CD14-positive monocyte (primary cell): Measurements from ENCODE around the gene ZSWIM1. TPM values are rescaled to one million over a fixed set of nuclear protein-coding genes. Genes with fewer than 3 reads are reported as not detected.

Source experiments
- DNase-seq, 3 donors: peaks; one replicate each; pipeline ENCODE4 v3.0.0-alpha.2; 2011 to 2022
- H2AFZ ChIP-seq: 2 replicates; pipeline ENCODE4 v1.6.0; 2012; ENCODE audit warnings: mild to moderate bottlenecking, low read depth, low read length, inconsistent platforms; ENCODE audit not compliant: insufficient read depth, poor library complexity, severe bottlenecking
- H3K27ac ChIP-seq, 2 donors: 1 replicate in 1 of 2; 2 replicates in 1 of 2; pipeline ENCODE4 v1.5.1; 2012 to 2013; ENCODE audit warnings: low read length in 2 of 2, control low read depth in 1 of 2, inconsistent platforms in 1 of 2, low read depth in 1 of 2, mild to moderate bottlenecking in 1 of 2
- H3K27me3 ChIP-seq, 2 donors: one replicate each; pipeline versions ENCODE4 v1.6.0 to v1.6.1; 2011 to 2013; ENCODE audit warnings: low read length in 2 of 2; ENCODE audit not compliant: control insufficient read depth in 2 of 2, insufficient read depth in 2 of 2
- H3K36me3 ChIP-seq, 2 donors: replicated peaks in 1 of 2; 1 replicate in 1 of 2; 2 replicates in 1 of 2; pipeline versions ENCODE4 v1.5.1 to v1.6.1; 2012 to 2013; ENCODE audit warnings: low read length in 2 of 2, control low read depth in 1 of 2, inconsistent platforms in 1 of 2, mild to moderate bottlenecking in 1 of 2; ENCODE audit not compliant: insufficient read depth in 2 of 2, control insufficient read depth in 1 of 2
- H3K4me1 ChIP-seq, 2 donors: 1 replicate in 1 of 2; 2 replicates in 1 of 2; pipeline versions ENCODE4 v1.5.1 to v1.6.1; 2012 to 2013; ENCODE audit warnings: low read length in 2 of 2, control low read depth in 1 of 2, inconsistent platforms in 1 of 2, mild to moderate bottlenecking in 1 of 2, moderate library complexity in 1 of 2; ENCODE audit not compliant: insufficient read depth in 2 of 2, control insufficient read depth in 1 of 2
- H3K4me2 ChIP-seq: replicated peaks from 2 replicates; pipeline ENCODE3; 2012; ENCODE audit warnings: low read length, moderate library complexity, mild to moderate bottlenecking; ENCODE audit not compliant: poor library complexity, severe bottlenecking; ENCODE audit errors: extremely low read depth
- H3K4me3 ChIP-seq, 3 experiments: fragments of 200-600 bp in 1 of 3; sonication (generic) in 1 of 3; replicated peaks in 1 of 3; 1 replicate in 2 of 3; 2 replicates in 1 of 3; pipeline ENCODE4 v1.5.1; 2011 to 2013; ENCODE audit warnings: low read length in 3 of 3, mild to moderate bottlenecking in 3 of 3, control low read depth in 2 of 3, low read depth in 2 of 3, inconsistent platforms in 1 of 3, moderate library complexity in 1 of 3
- H3K79me2 ChIP-seq: 2 replicates; pipeline ENCODE4 v1.6.0; 2012; ENCODE audit warnings: mild to moderate bottlenecking, control low read depth, inconsistent platforms, low read length, moderate library complexity; ENCODE audit not compliant: insufficient read depth
- H3K9ac ChIP-seq: 2 replicates; pipeline ENCODE4 v1.6.0; 2017; ENCODE audit warnings: low read length, mild to moderate bottlenecking; ENCODE audit not compliant: insufficient read depth, poor library complexity, severe bottlenecking
- H3K9me3 ChIP-seq, 2 donors: replicated peaks in 1 of 2; 1 replicate in 1 of 2; 2 replicates in 1 of 2; pipeline versions ENCODE4 v1.5.1 to v1.6.1; 2012 to 2013; ENCODE audit warnings: low read length in 2 of 2, control low read depth in 1 of 2; ENCODE audit not compliant: control insufficient read depth in 1 of 2, insufficient read depth in 1 of 2
- H4K20me1 ChIP-seq: 2 replicates; pipeline ENCODE4 v1.6.0; 2012; ENCODE audit warnings: mild to moderate bottlenecking, low read length, control low read depth, moderate library complexity; ENCODE audit not compliant: insufficient read depth
- H3K27ac Mint-ChIP-seq, 7 donors: one replicate each; pipeline ENCODE4 v1.8.0; 2020; ENCODE audit warnings: mild to moderate bottlenecking in 7 of 7, mixed read lengths in 7 of 7, moderate library complexity in 6 of 7, inconsistent platforms in 2 of 7
- H3K27me3 Mint-ChIP-seq, 3 donors: one replicate each; pipeline ENCODE4 v1.8.0; 2021 to 2022; ENCODE audit warnings: low read depth in 3 of 3, mild to moderate bottlenecking in 3 of 3, mixed read lengths in 3 of 3, moderate library complexity in 3 of 3, inconsistent platforms in 1 of 3
- H3K36me3 Mint-ChIP-seq, 2 donors: one replicate each; pipeline ENCODE4 v1.8.0; 2020; ENCODE audit warnings: mixed read lengths in 2 of 2, inconsistent platforms in 1 of 2, mild to moderate bottlenecking in 1 of 2
- H3K4me1 Mint-ChIP-seq: one replicate; pipeline ENCODE4 v1.8.0; 2020; ENCODE audit warnings: mild to moderate bottlenecking, mixed read lengths
- H3K4me3 Mint-ChIP-seq, 2 donors: one replicate each; pipeline ENCODE4 v1.8.0; 2020; ENCODE audit warnings: mild to moderate bottlenecking in 2 of 2, mixed read lengths in 2 of 2, moderate library complexity in 1 of 2
- H3K9me3 Mint-ChIP-seq, 7 donors: one replicate each; pipeline ENCODE4 v1.8.0; 2020 to 2022; ENCODE audit warnings: mixed read lengths in 7 of 7, mild to moderate bottlenecking in 6 of 7, moderate library complexity in 6 of 7, inconsistent platforms in 2 of 7
- WGBS: methylation state at CpG from one replicate; pipeline ENCODE4 v1.1.5; 2013; ENCODE audit warnings: missing lambda C conversion rate; ENCODE audit not compliant: insufficient coverage; 5-methylcytosine and 5-hydroxymethylcytosine counted together
- intact Hi-C, 2 donors: fragments of 100-400 bp; cut with micrococcal nuclease; formaldehyde crosslinking; loops; one replicate each; pipeline versions ENCODE4 v1.15.0 to v1.15.1; 2023
- polyA plus RNA-seq, 3 donors: library from polyadenylated mRNA; depleted of rRNA in 1 of 3; unstranded in 2 of 3; stranded (reverse) in 1 of 3; fragments of 300-500 nt in 2 of 3; fragments of >200 nt in 1 of 3; fragmentation: Illumina TruSeq in 2 of 3; gene quantifications; 1 replicate in 2 of 3; 2 replicates in 1 of 3; pipeline ENCODE4 v1.2.3, GENCODE V29; 2012 to 2021
- TF ChIP-seq, protein P1 (sequence below): fragments of 200-600 bp; IDR thresholded peaks from one replicate; pipeline ENCODE4 v1.8.0; 2022; ENCODE audit warnings: antibody characterized with exemption, mild to moderate bottlenecking

The ZSWIM1 gene
- polyA plus RNA-seq, 3 donors = 2.5 to 2.6 (median 2.5) TPM

DNA sequence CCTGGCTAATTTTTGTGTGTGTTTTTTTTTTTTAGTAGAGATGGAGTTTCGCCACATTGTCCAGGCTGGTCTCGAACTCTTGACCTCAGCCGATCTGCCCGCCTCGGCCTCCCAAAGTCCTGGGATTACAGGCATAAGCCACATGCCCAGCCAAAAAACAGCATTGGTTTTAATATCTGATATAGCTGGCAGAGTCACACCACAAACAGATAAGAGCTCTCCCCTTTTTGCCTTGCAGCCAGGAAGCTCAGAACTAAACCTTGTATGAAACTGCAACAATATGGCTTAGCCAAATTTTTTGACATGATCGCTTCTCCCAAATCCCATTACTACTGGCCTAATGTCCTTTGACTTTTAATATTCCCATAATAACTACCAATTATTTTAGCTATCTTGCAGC is 28.7 kb upstream of the ZSWIM1 start:
- H4K20me1 ChIP-seq = peaks cover 19% of the 10 kb centered on the region
- WGBS = no CpG with 5 or more reads among the region's 6 CpGs
- no peaks in the 10 kb centered on the region for H3K9me3 Mint-ChIP-seq
- no peak overlapping the region for H2AFZ ChIP-seq
- H3K27me3 ChIP-seq = no peaks in the 10 kb centered on the region
- peaks cover 49 to 70% of the 10 kb centered on the region in 2 donors for H3K36me3 ChIP-seq
- H3K27me3 Mint-ChIP-seq = peaks cover 0 to 2% (median 1%) of the 10 kb centered on the region in 3 donors
- peaks cover 13 to 15% of the 10 kb centered on the region in 2 donors for H3K4me1 ChIP-seq
- H3K9me3 ChIP-seq = no peaks in the 10 kb centered on the region
- DNase-seq = no peak
- H3K4me1 Mint-ChIP-seq = peaks cover 18% of the 10 kb centered on the region
- H3K4me2 ChIP-seq = no peak overlapping the region
- intact Hi-C loops = no loop called here
- H3K36me3 Mint-ChIP-seq = peaks cover 50 to 76% of the 10 kb centered on the region in 2 donors
- H3K27ac ChIP-seq = no peak overlapping the region
- H3K79me2 ChIP-seq = peaks cover 47% of the 10 kb centered on the region
- H3K9ac ChIP-seq = no peak overlapping the region
- no peak overlapping the region for H3K4me3 ChIP-seq
- TF ChIP-seq, protein P1, sequence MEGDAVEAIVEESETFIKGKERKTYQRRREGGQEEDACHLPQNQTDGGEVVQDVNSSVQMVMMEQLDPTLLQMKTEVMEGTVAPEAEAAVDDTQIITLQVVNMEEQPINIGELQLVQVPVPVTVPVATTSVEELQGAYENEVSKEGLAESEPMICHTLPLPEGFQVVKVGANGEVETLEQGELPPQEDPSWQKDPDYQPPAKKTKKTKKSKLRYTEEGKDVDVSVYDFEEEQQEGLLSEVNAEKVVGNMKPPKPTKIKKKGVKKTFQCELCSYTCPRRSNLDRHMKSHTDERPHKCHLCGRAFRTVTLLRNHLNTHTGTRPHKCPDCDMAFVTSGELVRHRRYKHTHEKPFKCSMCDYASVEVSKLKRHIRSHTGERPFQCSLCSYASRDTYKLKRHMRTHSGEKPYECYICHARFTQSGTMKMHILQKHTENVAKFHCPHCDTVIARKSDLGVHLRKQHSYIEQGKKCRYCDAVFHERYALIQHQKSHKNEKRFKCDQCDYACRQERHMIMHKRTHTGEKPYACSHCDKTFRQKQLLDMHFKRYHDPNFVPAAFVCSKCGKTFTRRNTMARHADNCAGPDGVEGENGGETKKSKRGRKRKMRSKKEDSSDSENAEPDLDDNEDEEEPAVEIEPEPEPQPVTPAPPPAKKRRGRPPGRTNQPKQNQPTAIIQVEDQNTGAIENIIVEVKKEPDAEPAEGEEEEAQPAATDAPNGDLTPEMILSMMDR = no peak
- no peak overlapping the region for H3K4me3 Mint-ChIP-seq
- no peak overlapping the region for H3K27ac Mint-ChIP-seq

DNA sequence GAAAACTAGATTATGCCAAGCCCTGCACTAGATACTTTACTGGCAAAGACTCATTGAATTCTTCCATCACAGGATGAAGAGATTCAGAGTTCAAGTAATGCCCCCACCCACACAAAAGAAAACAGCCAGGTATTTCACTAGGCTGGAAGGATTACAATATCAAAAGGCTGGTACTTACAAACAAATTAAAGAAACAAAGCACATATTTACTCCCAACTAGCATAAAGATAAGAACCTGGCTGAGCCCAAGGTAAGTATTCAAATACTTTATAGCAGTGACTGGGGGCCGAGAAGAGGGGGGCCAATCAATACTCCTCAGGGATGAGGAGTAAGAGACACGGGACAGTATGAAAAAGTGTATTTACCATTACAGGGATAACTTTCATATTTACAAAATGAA is 27.5 kb upstream of the ZSWIM1 start:
- H3K4me1 ChIP-seq = peaks cover 19 to 26% of the 10 kb centered on the region in 2 donors
- Mint-ChIP-seq H3K36me3 (peaks cover 42 to 66% of the 10 kb centered on the region in 2 donors), H3K9me3 (no peaks in the 10 kb centered on the region), H3K27ac (peak overlapping the region in 1 of 7 donors; percentile 42), H3K4me1 (peaks cover 28% of the 10 kb centered on the region), H3K4me3 (no peak overlapping the region), H3K27me3 (peaks cover 0 to 2% (median 1%) of the 10 kb centered on the region in 3 donors)
- H3K36me3 ChIP-seq = peaks cover 40 to 61% of the 10 kb centered on the region in 2 donors
- no CpG with 5 or more reads among the region's 2 CpGs for WGBS
- H3K27ac ChIP-seq = no peak overlapping the region
- H3K4me3 ChIP-seq = no peak overlapping the region
- peaks cover 51% of the 10 kb centered on the region for H3K79me2 ChIP-seq
- no peaks in the 10 kb centered on the region for H3K9me3 ChIP-seq
- TF ChIP-seq, protein P1 = no peak
- H3K27me3 ChIP-seq = no peaks in the 10 kb centered on the region
- no peak overlapping the region for H3K4me2 ChIP-seq
- H3K9ac ChIP-seq = no peak overlapping the region
- intact Hi-C loops = no loop called here
- DNase-seq = no peak
- no peak overlapping the region for H2AFZ ChIP-seq
- peaks cover 17% of the 10 kb centered on the region for H4K20me1 ChIP-seq
